Activated effector memory CD4-positive, alpha-beta T cell treated with anti-CD3 and anti-CD28 coated beads, Interleukin-2, amount 50 U/mL, for 16 hours (primary cell): ENCODE data around the gene NIFK.
"Not testable (repeated sequence)": the region's sequence is repeated elsewhere in the genome, so short reads cannot be mapped to it uniquely, and the experiment has no call there.

Source experiments
- DNase-seq: peaks from one replicate; pipeline ENCODE4 v3.0.0-alpha.2; 2020

The NIFK gene

GRCh38 chr2:121731366-121731765, 5.3 kb downstream of the NIFK start:
- DNase-seq = no peak

GRCh38 chr2:121727950-121728349, 8.7 kb downstream of the NIFK start:
- DNase-seq = no peak

- DNase-seq = no peak
Observed at GRCh38 chr2:121727332-121727731, 9.3 kb downstream of the NIFK start.

GRCh38 chr2:121723316-121723715, 13.4 kb downstream of the NIFK start:
- no peak for DNase-seq

- no peak for DNase-seq
Observed at GRCh38 chr2:121722479-121722878, 14.2 kb downstream of the NIFK start.

GRCh38 chr2:121721926-121722325, 14.7 kb downstream of the NIFK start:
- DNase-seq = no peak

GRCh38 chr2:121717529-121717928, 19.1 kb downstream of the NIFK start:
- peak; percentile 22 for DNase-seq

- DNase-seq = no peak
Observed at GRCh38 chr2:121716126-121716525, 20.5 kb downstream of the NIFK start.

GRCh38 chr2:121711481-121711880, 25.2 kb downstream of the NIFK start:
- DNase-seq = not testable (repeated sequence)

GRCh38 chr2:121710470-121711170, 26.1 kb downstream of the NIFK start:
- DNase-seq = peak; percentile 13

- peak; percentile 25 for DNase-seq
Observed at GRCh38 chr2:121709776-121710469, 26.8 kb downstream of the NIFK start.

- no peak for DNase-seq
Observed at GRCh38 chr2:121707920-121708361, 28.7 kb downstream of the NIFK start.

- no peak for DNase-seq
Observed at GRCh38 chr2:121707344-121707919, 29.2 kb downstream of the NIFK start.

GRCh38 chr2:121705958-121706357, 30.7 kb downstream of the NIFK start:
- DNase-seq = no peak

GRCh38 chr2:121705390-121705789, 31.3 kb downstream of the NIFK start:
- no peak for DNase-seq

- DNase-seq = not testable (repeated sequence)
Observed at GRCh38 chr2:121701761-121702160, 34.9 kb downstream of the NIFK start.

- peak; percentile 93 for DNase-seq
Observed at GRCh38 chr2:121699421-121700333, 37.0 kb downstream of the NIFK start.

- DNase-seq = no peak
Observed at GRCh38 chr2:121698318-121698930, 38.3 kb downstream of the NIFK start.

GRCh38 chr2:121697108-121697631, 39.5 kb downstream of the NIFK start:
- DNase-seq = no peak

- DNase-seq = no peak
Observed at GRCh38 chr2:121696410-121696930, 40.2 kb downstream of the NIFK start.

- DNase-seq = no peak
Observed at GRCh38 chr2:121695171-121695451, 41.6 kb downstream of the NIFK start.
